Measurements from ENCODE around the gene WDCP. TPM values are rescaled to one million over a fixed set of nuclear protein-coding genes. Genes with fewer than 3 reads are reported as not detected.

The WDCP gene
- total and polyA plus RNA-seq, 9 donors: 3.8 to 16.0 (median 11.5) TPM

DNA sequence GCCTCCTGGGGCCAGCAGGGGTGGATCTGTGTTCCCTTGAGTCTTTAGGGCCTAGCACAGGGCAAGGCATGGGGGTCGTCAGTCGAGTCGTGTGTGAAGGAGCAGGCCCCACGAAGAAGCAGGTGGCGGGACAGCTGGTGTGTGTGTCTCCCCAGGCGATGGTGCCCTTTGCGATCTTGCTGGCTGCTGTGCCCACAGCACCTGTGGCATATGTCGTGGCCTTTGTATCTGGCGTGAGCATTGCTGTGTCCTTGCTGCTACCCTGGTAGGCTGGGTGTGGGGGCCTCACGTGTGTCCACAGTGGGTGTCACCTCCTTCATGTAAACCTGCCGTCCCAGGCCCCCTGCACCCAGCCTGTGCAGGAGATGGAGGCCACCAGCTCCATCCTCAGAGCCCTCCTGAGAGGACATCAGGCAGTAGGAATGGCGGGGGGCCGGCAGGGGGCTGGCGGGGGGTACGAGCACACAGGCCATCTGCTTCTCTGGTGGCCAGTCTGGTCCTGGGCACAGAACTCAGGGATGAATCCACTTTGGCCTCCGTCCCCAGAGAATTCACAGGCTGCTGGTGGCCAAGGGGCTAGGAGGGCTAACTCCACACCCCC lies 24.1 kb downstream of the WDCP start:
- H3K27me3 ChIP-seq: no peaks in the 10 kb centered on the region
- H3K36me3 ChIP-seq: no peaks in the 10 kb centered on the region
- no peak overlapping the region for H3K27ac ChIP-seq
- H3K4me3 ChIP-seq: no peak overlapping the region
- TF ChIP-seq EP300 (IDR thresholded peaks at IDR 0.05): no peak
- no peak for TF ChIP-seq POLR2A (IDR thresholded peaks at IDR 0.05)
- TF ChIP-seq, protein P1, sequence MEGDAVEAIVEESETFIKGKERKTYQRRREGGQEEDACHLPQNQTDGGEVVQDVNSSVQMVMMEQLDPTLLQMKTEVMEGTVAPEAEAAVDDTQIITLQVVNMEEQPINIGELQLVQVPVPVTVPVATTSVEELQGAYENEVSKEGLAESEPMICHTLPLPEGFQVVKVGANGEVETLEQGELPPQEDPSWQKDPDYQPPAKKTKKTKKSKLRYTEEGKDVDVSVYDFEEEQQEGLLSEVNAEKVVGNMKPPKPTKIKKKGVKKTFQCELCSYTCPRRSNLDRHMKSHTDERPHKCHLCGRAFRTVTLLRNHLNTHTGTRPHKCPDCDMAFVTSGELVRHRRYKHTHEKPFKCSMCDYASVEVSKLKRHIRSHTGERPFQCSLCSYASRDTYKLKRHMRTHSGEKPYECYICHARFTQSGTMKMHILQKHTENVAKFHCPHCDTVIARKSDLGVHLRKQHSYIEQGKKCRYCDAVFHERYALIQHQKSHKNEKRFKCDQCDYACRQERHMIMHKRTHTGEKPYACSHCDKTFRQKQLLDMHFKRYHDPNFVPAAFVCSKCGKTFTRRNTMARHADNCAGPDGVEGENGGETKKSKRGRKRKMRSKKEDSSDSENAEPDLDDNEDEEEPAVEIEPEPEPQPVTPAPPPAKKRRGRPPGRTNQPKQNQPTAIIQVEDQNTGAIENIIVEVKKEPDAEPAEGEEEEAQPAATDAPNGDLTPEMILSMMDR (IDR thresholded peaks at IDR 0.05): no peak
- H3K9me3 ChIP-seq: no peaks in the 10 kb centered on the region
- intact Hi-C loops (cut with DNase I): loop anchor here in 1 of 4 donors (1.0 kb wide), 1 partner anchor 42 kb away; no protein-coding TSS in a partner anchor
- no peaks in the 10 kb centered on the region for H3K4me1 ChIP-seq (ENCODE audit: insufficient read depth)
- WGBS, 3 donors: 84 to 90% (median 85%) methylated on average over 16 of the region's 16 CpGs
- DNase-seq: no peak

DNA sequence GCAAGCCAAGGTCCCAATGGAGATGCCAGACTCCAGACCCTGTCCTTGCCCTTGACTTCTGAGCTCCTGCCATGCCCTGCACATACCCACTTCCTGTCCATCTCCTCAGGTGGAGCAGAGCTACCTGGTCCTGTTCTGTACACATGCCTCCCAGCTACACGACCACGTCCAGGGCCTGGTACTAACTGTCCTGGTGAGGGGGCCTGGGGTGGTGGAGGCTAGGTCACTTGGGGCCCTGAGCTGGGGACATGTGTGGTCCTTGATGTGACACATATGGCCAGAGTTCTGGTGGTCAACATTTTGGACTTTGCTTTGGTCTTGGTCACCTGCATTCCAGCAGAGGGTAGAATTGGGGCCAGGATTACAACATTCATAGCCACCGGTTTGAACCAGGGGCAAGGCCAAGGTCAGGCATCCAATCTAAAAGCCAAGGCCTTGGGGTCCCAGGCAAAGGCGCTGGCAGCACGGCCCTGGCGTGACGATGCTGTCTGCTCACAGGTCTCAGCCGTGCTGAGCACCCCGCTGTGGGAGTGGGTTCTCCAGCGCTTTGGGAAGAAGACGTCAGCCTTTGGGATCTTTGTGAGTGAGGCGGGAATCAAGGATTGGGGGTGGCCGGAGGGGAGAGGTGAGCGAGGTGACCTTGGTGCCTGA lies 24.7 kb downstream of the WDCP start:
- DNase-seq: no peak
- H3K9me3 ChIP-seq: no peaks in the 10 kb centered on the region
- no peaks in the 10 kb centered on the region for H3K27me3 ChIP-seq
- H3K4me3 ChIP-seq: no peak overlapping the region
- intact Hi-C loops (cut with DNase I): no loop called here
- no peaks in the 10 kb centered on the region for H3K36me3 ChIP-seq
- no peak overlapping the region for H3K27ac ChIP-seq
- TF ChIP-seq, protein P1 (IDR thresholded peaks at IDR 0.05): no peak
- TF ChIP-seq POLR2A (IDR thresholded peaks at IDR 0.05): no peak
- TF ChIP-seq EP300 (IDR thresholded peaks at IDR 0.05): no peak
- no peaks in the 10 kb centered on the region for H3K4me1 ChIP-seq (ENCODE audit: insufficient read depth)
- 85 to 89% (median 87%) methylated on average over 14 of the region's 14 CpGs for WGBS, 3 donors

DNA sequence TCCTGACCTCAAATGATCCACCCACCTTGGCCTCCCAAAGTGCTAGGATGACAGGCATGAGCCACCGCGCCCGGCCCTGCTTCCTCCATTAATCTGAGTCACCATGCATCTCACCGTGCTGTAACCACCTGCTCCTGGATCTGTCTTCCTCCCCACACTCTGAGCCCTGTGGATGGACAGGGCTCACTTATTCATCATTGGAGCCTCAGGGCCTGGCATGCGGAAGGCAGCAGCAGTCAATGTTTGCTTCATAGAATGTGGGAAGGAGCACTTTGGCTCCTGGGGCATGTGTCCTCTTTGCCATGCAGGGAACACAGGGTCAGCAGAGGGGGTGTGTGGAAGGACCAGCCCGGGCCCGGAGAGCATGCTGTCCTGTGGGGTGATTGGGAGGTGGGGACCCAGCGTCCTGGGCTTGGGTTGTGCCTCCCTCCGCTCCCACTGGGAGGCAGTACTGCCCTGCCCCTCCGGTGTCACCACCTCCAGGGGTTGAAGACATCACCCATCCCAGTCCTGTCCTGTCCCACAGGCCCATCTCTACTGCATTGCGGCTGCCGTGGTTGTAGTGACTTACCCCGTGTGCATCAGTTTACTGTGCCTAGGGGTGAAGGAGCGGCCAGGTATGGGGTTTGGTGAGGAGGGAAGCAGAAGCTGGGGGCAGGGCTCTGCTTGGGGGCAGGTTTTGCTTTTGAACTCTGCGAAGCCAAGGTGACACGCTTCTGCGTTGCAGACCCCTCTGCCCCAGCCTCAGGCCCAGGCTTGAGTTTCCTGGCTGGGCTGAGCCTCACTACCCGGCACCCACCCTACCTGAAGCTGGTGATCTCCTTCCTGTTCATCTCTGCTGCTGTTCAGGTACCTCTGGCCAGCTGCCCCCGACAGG lies 25.8 kb downstream of the WDCP start:
- no peaks in the 10 kb centered on the region for H3K9me3 ChIP-seq
- H3K36me3 ChIP-seq: no peaks in the 10 kb centered on the region
- TF ChIP-seq POLR2A (IDR thresholded peaks at IDR 0.05) (no peak), EP300 (IDR thresholded peaks at IDR 0.05) (no peak)
- no peak overlapping the region for H3K4me3 ChIP-seq
- no peaks in the 10 kb centered on the region for H3K4me1 ChIP-seq (ENCODE audit: insufficient read depth)
- 74 to 79% (median 77%) methylated on average over 18 to 19 of the region's 19 CpGs for WGBS, 3 donors
- no peak overlapping the region for H3K27ac ChIP-seq
- intact Hi-C loops (cut with DNase I): no loop called here
- H3K27me3 ChIP-seq: no peaks in the 10 kb centered on the region
- DNase-seq: no peak

DNA sequence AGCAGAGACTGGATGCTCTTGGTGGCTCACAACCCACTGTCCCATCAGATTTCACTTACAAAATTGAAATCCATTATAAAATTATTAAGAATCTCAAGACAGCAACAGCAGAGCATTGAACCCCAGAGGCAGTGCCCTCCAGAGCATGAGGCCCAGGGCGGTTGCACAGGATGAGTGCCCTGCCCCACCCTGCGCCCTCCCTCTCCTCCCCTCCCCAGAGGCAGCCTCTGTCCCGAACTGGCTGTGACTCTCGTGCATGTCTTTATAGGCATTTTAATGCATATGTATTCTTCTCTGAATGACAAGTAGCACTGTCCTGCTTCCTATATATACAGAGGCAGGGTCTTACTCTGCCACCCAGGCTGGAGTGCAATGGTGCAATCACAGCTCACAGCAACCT lies 26.9 kb downstream of the WDCP start:
- H3K27me3 ChIP-seq: no peaks in the 10 kb centered on the region
- WGBS, 3 donors: 79 to 89% (median 82%) methylated on average over 4 of the region's 4 CpGs
- no peak for DNase-seq
- H3K27ac ChIP-seq: no peak overlapping the region
- no peaks in the 10 kb centered on the region for H3K9me3 ChIP-seq
- intact Hi-C loops (cut with DNase I): no loop called here
- no peaks in the 10 kb centered on the region for H3K4me1 ChIP-seq (ENCODE audit: insufficient read depth)
- no peak overlapping the region for H3K4me3 ChIP-seq
- TF ChIP-seq POLR2A (IDR thresholded peaks at IDR 0.05) (no peak), EP300 (IDR thresholded peaks at IDR 0.05) (no peak)
- TF ChIP-seq, protein P1 (IDR thresholded peaks at IDR 0.05): no peak
- no peaks in the 10 kb centered on the region for H3K36me3 ChIP-seq
